ENCODE data around the gene LRRC43. TPM values are rescaled to one million over a fixed set of nuclear protein-coding genes. Genes with fewer than 3 reads are reported as not detected.

Gene LRRC43
- total and polyA plus RNA-seq, 7 experiments from 2014 or later: 0.34 to 2.3 (median 0.40) TPM; not detected in 4

DNA sequence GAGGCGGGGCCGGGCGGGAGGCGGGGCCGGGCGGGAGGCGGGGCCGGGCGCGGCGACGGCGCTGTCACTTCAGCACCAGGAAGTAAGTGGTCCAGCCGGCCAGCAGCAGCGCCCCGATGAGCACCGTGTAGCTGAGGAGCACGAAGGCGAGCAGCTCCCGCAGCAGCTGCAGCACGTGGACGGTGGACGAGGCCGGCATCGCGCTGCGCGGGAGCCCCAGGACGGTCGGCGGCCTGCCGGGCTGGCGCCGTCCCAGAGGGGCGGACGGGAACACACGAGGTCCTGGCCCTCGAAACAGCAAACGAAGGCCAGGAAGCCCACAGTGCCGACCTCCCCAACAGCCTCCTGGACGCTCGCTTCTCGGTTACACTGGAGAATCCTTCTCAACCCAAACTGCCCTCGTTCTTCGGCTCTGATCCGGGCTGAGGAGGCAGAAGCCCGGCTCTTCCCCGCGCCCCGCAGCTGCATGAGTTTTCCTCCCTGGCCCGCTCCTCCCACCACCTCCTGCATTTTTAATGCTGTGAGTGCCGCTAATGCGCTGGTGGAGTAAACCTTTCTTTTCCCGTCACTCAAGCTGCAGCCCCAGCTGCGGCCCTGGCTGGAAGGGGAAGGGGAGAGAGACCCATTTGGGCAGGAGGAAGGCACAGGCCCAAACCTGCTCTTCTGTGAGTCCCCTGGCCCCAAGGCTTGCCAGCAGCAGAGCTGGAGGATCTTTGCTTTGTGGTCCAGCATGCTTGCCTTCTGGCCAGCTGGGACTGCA is 43.6 kb downstream of the LRRC43 start:
- peak overlapping the region; percentile 53 for H3K4me3 ChIP-seq (ENCODE audit: low read length)
- DNase-seq: peak in 1 of 9 donors; percentile 22
- no peaks in the 10 kb centered on the region for H3K9me3 ChIP-seq (ENCODE audit: control insufficient read depth in 2 of 3, low read length in 3 of 3)
- no peak for ATAC-seq
- peaks cover 24 to 34% of the 10 kb centered on the region in 2 donors for H3K4me1 ChIP-seq (ENCODE audit: control insufficient read depth in 2 of 2, insufficient read depth in 2 of 2, low read length in 2 of 2)
- Mint-ChIP-seq H3K27ac (peak overlapping the region in 7 of 9 donors; percentile 14 to 81 (median 43)), H3K9me3 (peaks cover 0 to 2% (median 0%) of the 10 kb centered on the region in 11 donors), H3K4me1 (peaks cover 23 to 47% (median 44%) of the 10 kb centered on the region in 7 donors), H3K36me3 (peaks cover 4 to 29% (median 12%) of the 10 kb centered on the region in 5 donors), H3K4me3 (peak overlapping the region; percentile 18 to 94 (median 90)), H3K27me3 (no peaks in the 10 kb centered on the region)
- ChIA-PET POLR2A (interaction anchor here (0.5 to 3.3 kb wide), 10 partner anchors 9 to 1934 kb away, joined by 3 to 29 read pairs (median 4); partner anchors contain the start of genes RNF34, RNU4-1 and ZCCHC8), CTCF (interaction anchor here (0.6 kb wide), 2 partner anchors 18 to 308 kb away, joined by 3 read pairs; partner anchors contain the start of gene CFAP251)
- H3K27me3 ChIP-seq (ENCODE audit: control insufficient read depth in 2 of 2, insufficient read depth in 2 of 2, low read length in 2 of 2): no peaks in the 10 kb centered on the region
- H3K36me3 ChIP-seq (ENCODE audit: control insufficient read depth in 2 of 3, insufficient read depth in 3 of 3, low read length in 3 of 3): peaks cover 6 to 52% (median 7%) of the 10 kb centered on the region in 3 experiments
- intact Hi-C loops (cut with micrococcal nuclease): loop anchor here (1.0 to 10.0 kb wide), 25 partner anchors 18 to 1540 kb away; partner anchors contain the start of genes CFAP251 (in 2 of the 2), DENR (in 2 of the 2), KNTC1 (in 2 of the 2) and MLXIP (in 2 of the 2)
- peak overlapping the region; percentile 13 for H3K27ac ChIP-seq (ENCODE audit: low read depth, low read length)

DNA sequence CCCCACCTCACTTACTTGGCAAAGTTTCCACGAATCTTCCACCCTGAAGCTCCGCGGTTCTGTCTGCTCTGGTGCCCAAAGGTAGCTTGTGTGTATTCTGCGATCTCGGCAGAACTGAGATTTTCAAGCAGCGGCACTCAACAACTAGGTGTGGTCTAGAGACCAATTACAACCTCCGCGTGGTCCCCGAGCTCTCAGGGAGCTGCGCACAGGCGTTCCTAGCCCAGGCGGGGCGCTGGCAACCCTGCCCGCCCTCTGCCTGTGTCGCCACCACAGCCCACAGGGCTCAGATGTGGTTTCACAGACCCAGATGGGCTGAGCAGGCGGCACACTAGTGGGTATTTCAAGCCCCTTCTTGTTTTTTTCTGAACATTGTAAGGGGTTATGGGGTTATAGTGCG is 44.4 kb downstream of the LRRC43 start:
- Histone ChIP-seq H3K27me3 (ENCODE audit: control insufficient read depth in 2 of 2, insufficient read depth in 2 of 2, low read length in 2 of 2) (no peaks in the 10 kb centered on the region), H3K27ac (ENCODE audit: low read depth, low read length) (no peak overlapping the region), H3K9me3 (ENCODE audit: control insufficient read depth in 2 of 3, low read length in 3 of 3) (no peaks in the 10 kb centered on the region), H3K4me3 (ENCODE audit: low read length) (peak overlapping the region; percentile 43), H3K36me3 (ENCODE audit: control insufficient read depth in 2 of 3, insufficient read depth in 3 of 3, low read length in 3 of 3) (peaks cover 4 to 52% (median 7%) of the 10 kb centered on the region in 3 experiments), H3K4me1 (ENCODE audit: control insufficient read depth in 2 of 2, insufficient read depth in 2 of 2, low read length in 2 of 2) (peaks cover 24 to 34% of the 10 kb centered on the region in 2 donors)
- H3K4me3 Mint-ChIP-seq: peak overlapping the region in 9 of 10 donors; percentile 18 to 94 (median 87)
- H3K27me3 Mint-ChIP-seq: no peaks in the 10 kb centered on the region
- intact Hi-C loops (cut with micrococcal nuclease): loop anchor here (2.0 to 10.0 kb wide), 12 partner anchors 127 to 1540 kb away; partner anchors contain the start of genes OGFOD2 (in 2 of the 2), CFAP251 (in 1 of the 2), EIF2B1 (in 1 of the 2) and GTF2H3 (in 1 of the 2)
- H3K27ac Mint-ChIP-seq: peak overlapping the region in 5 of 9 donors; percentile 14 to 81 (median 39)
- H3K36me3 Mint-ChIP-seq: peaks cover 8 to 32% (median 14%) of the 10 kb centered on the region in 5 donors
- ChIA-PET CTCF (no interaction called here), POLR2A (interaction anchor here (3.3 kb wide), 1 partner anchor 17 kb away, joined by 29 read pairs; no protein-coding TSS in a partner anchor)
- ATAC-seq (no peak), DNase-seq (no peak)
- H3K9me3 Mint-ChIP-seq: peaks cover 0 to 2% (median 0%) of the 10 kb centered on the region in 11 donors
- H3K4me1 Mint-ChIP-seq: peaks cover 22 to 44% (median 41%) of the 10 kb centered on the region in 7 donors

DNA sequence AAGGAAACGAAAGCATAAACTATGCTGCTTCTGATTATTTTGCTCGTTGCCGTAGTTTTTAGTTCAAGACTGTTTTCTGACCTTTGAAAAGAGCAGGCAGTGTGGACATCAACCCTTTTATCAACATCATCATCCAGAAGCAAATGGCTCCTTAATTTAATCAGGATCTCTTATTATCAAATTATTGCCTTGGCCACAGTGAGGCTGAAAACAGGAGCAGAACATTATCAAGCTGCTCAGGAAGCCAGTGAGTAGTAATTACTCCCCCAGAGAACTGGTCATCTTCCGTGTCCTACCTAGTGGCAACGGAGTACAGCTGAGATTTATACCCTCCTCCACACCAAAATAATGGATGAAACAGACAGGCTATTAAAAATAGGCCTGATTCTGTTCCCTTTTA is 45.2 kb downstream of the LRRC43 start:
- peaks cover 22 to 38% (median 36%) of the 10 kb centered on the region in 7 donors for H3K4me1 Mint-ChIP-seq
- peaks cover 11 to 36% (median 11%) of the 10 kb centered on the region in 5 donors for H3K36me3 Mint-ChIP-seq
- Histone ChIP-seq H3K4me3 (ENCODE audit: low read length) (peak overlapping the region; percentile 43), H3K36me3 (ENCODE audit: control insufficient read depth in 2 of 3, insufficient read depth in 3 of 3, low read length in 3 of 3) (peaks cover 4 to 52% (median 7%) of the 10 kb centered on the region in 3 experiments), H3K27me3 (ENCODE audit: control insufficient read depth in 2 of 2, insufficient read depth in 2 of 2, low read length in 2 of 2) (no peaks in the 10 kb centered on the region), H3K9me3 (ENCODE audit: control insufficient read depth in 2 of 3, low read length in 3 of 3) (no peaks in the 10 kb centered on the region), H3K27ac (ENCODE audit: low read depth, low read length) (no peak overlapping the region), H3K4me1 (ENCODE audit: control insufficient read depth in 2 of 2, insufficient read depth in 2 of 2, low read length in 2 of 2) (peaks cover 24 to 34% of the 10 kb centered on the region in 2 donors)
- intact Hi-C loops (cut with micrococcal nuclease): loop anchor here (5.0 to 10.0 kb wide), 10 partner anchors 127 to 1541 kb away; partner anchors contain the start of genes CFAP251 (in 1 of the 2), EIF2B1 (in 1 of the 2), GTF2H3 (in 1 of the 2) and KDM2B (in 1 of the 2)
- ChIA-PET POLR2A (interaction anchor here (1.2 to 3.3 kb wide), 2 partner anchors 12 to 16 kb away, joined by 3 to 29 read pairs; no protein-coding TSS in a partner anchor), CTCF (no interaction called here)
- peaks cover 0 to 2% (median 0%) of the 10 kb centered on the region in 11 donors for H3K9me3 Mint-ChIP-seq
- no peak for ATAC-seq
- peak overlapping the region in 5 of 10 donors; percentile 24 to 94 (median 65) for H3K4me3 Mint-ChIP-seq
- no peaks in the 10 kb centered on the region for H3K27me3 Mint-ChIP-seq
- no peak overlapping the region for H3K27ac Mint-ChIP-seq
- DNase-seq: no peak

DNA sequence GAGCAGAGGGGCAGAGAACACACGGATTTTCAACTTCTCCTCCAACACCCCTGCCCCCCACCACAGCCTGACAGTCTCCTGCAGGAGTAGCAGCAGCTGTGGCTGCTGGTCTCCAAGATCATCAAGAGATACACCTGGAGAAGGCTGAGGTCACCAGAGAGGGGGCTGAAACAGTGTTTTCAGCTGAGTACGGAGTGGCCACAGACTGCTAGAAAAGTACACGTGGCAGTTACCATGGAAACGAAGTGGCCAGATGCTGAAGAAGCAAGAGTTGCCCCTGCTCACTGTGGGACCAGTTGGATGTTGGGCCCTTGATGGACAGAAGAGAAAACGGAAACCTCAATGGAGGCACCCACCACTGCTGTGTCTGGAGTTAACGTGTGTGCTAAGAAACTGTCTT is 47.9 kb downstream of the LRRC43 start:
- CTCF ChIA-PET: interaction anchor here (1.1 kb wide), 1 partner anchor 100 kb away, joined by 4 read pairs; no protein-coding TSS in a partner anchor
- H3K4me3 ChIP-seq (ENCODE audit: low read length): no peak overlapping the region
- DNase-seq: no peak
- Mint-ChIP-seq H3K9me3 (peaks cover 0 to 2% (median 0%) of the 10 kb centered on the region in 11 donors), H3K4me3 (no peak overlapping the region), H3K36me3 (peaks cover 3 to 41% (median 22%) of the 10 kb centered on the region in 5 donors), H3K27me3 (no peaks in the 10 kb centered on the region), H3K27ac (no peak overlapping the region), H3K4me1 (peaks cover 6 to 20% (median 19%) of the 10 kb centered on the region in 7 donors)
- intact Hi-C loops (cut with micrococcal nuclease): no loop called here
- no peak overlapping the region for H3K27ac ChIP-seq (ENCODE audit: low read depth, low read length)
- peaks cover 6 to 21% of the 10 kb centered on the region in 2 donors for H3K4me1 ChIP-seq (ENCODE audit: control insufficient read depth in 2 of 2, insufficient read depth in 2 of 2, low read length in 2 of 2)
- POLR2A ChIA-PET: no interaction called here
- peaks cover 17 to 60% (median 19%) of the 10 kb centered on the region in 3 experiments for H3K36me3 ChIP-seq (ENCODE audit: control insufficient read depth in 2 of 3, insufficient read depth in 3 of 3, low read length in 3 of 3)
- no peaks in the 10 kb centered on the region for H3K9me3 ChIP-seq (ENCODE audit: control insufficient read depth in 2 of 3, low read length in 3 of 3)
- H3K27me3 ChIP-seq (ENCODE audit: control insufficient read depth in 2 of 2, insufficient read depth in 2 of 2, low read length in 2 of 2): no peaks in the 10 kb centered on the region
- ATAC-seq: no peak

DNA sequence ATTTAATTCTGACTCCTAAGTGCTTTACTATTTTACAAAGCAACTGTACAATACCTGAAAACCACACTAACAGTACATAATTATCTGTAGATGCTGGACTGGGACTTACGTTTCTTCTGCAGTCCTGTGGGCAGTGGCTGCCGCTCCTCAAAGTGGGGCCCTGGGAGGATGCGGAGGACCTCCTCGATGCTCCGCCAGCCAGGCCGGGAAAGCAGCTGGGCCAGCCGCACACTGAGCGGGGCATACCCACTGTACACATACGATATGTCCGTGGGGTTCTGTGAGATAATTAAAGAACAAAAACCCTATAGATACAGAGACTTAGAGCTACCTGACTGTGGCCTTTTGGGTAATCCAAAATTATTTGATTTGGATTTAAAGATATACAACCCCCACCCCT is 49.8 kb downstream of the LRRC43 start:
- peaks cover 7 to 49% (median 23%) of the 10 kb centered on the region in 5 donors for H3K36me3 Mint-ChIP-seq

DNA sequence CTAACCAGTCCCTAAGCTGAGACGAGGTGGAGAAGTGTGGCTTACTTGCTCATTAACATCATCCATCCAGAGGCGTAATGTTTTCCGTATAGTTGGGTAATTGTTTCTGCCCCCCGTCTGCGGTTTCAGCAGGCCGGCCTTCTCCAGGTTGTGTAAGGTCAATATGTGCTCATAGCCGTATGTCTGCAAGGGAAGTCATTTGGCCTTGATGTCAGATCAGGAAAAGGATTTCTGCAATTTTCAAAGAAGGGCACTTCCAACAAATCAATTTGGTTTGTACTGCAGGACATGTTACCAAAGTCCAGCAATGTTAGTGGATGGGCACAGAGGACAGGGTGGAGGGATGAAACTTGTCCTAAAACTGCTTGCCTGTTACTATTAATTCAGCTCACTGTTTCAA is 52.8 kb downstream of the LRRC43 start:
- peaks cover 0 to 4% of the 10 kb centered on the region in 2 donors for H3K4me1 ChIP-seq (ENCODE audit: control insufficient read depth in 2 of 2, insufficient read depth in 2 of 2, low read length in 2 of 2)
- Mint-ChIP-seq H3K9me3 (no peaks in the 10 kb centered on the region), H3K36me3 (peaks cover 7 to 62% (median 32%) of the 10 kb centered on the region in 5 donors), H3K27me3 (no peaks in the 10 kb centered on the region), H3K4me1 (peaks cover 0 to 7% (median 0%) of the 10 kb centered on the region in 7 donors), H3K27ac (no peak overlapping the region), H3K4me3 (no peak overlapping the region)
- no peaks in the 10 kb centered on the region for H3K27me3 ChIP-seq (ENCODE audit: control insufficient read depth in 2 of 2, insufficient read depth in 2 of 2, low read length in 2 of 2)
- peaks cover 20 to 79% (median 27%) of the 10 kb centered on the region in 3 experiments for H3K36me3 ChIP-seq (ENCODE audit: control insufficient read depth in 2 of 3, insufficient read depth in 3 of 3, low read length in 3 of 3)
- intact Hi-C loops (cut with micrococcal nuclease): no loop called here
- H3K4me3 ChIP-seq (ENCODE audit: low read length): no peak overlapping the region
- ATAC-seq (no peak), DNase-seq (no peak)
- POLR2A ChIA-PET: interaction anchor here (0.7 to 1.0 kb wide), 2 partner anchors 10 to 1984 kb away, joined by 3 read pairs; partner anchors contain the start of gene DIABLO
- CTCF ChIA-PET: interaction anchor here (0.6 kb wide), 1 partner anchor 31 kb away, joined by 4 read pairs; no protein-coding TSS in a partner anchor
- no peak overlapping the region for H3K27ac ChIP-seq (ENCODE audit: low read depth, low read length)
- no peaks in the 10 kb centered on the region for H3K9me3 ChIP-seq (ENCODE audit: control insufficient read depth in 2 of 3, low read length in 3 of 3)

More for the DNA sequence above, 49.8 kb downstream of the LRRC43 start:
- H3K4me3 ChIP-seq (ENCODE audit: low read length): no peak overlapping the region
- intact Hi-C loops (cut with micrococcal nuclease): no loop called here
- Mint-ChIP-seq H3K4me3 (no peak overlapping the region), H3K27me3 (no peaks in the 10 kb centered on the region), H3K27ac (no peak overlapping the region), H3K4me1 (peaks cover 0 to 10% (median 7%) of the 10 kb centered on the region in 7 donors), H3K9me3 (no peaks in the 10 kb centered on the region)
- H3K9me3 ChIP-seq (ENCODE audit: control insufficient read depth in 2 of 3, low read length in 3 of 3): no peaks in the 10 kb centered on the region
- peaks cover 20 to 69% (median 22%) of the 10 kb centered on the region in 3 experiments for H3K36me3 ChIP-seq (ENCODE audit: control insufficient read depth in 2 of 3, insufficient read depth in 3 of 3, low read length in 3 of 3)
- H3K4me1 ChIP-seq (ENCODE audit: control insufficient read depth in 2 of 2, insufficient read depth in 2 of 2, low read length in 2 of 2): peaks cover 0 to 10% of the 10 kb centered on the region in 2 donors
- ATAC-seq (no peak), DNase-seq (no peak)
- no peak overlapping the region for H3K27ac ChIP-seq (ENCODE audit: low read depth, low read length)
- H3K27me3 ChIP-seq (ENCODE audit: control insufficient read depth in 2 of 2, insufficient read depth in 2 of 2, low read length in 2 of 2): no peaks in the 10 kb centered on the region
- ChIA-PET POLR2A (interaction anchor here (2.0 kb wide), 1 partner anchor 12 kb away, joined by 4 read pairs; no protein-coding TSS in a partner anchor), CTCF (interaction anchor here (0.6 kb wide), 1 partner anchor 24 kb away, joined by 5 read pairs; no protein-coding TSS in a partner anchor)

All from naive thymus-derived CD4-positive, alpha-beta T cell (primary cell).